Measurements from ENCODE around the gene HES7. TPM values are rescaled to one million over a fixed set of nuclear protein-coding genes. Genes with fewer than 3 reads are reported as not detected.

Gene HES7
- total RNA-seq, 1 experiment from 2014 or later = 3.1 TPM

GRCh38 chr17:8128125-8128784 lies 4.3 kb upstream of the HES7 start:
- no peaks in the 10 kb centered on the region for H3K36me3 Mint-ChIP-seq
- ATAC-seq (no peak), DNase-seq (ENCODE audit: low spot score) (no peak)
- H3K4me1 Mint-ChIP-seq = peaks cover 23% of the 10 kb centered on the region
- H3K4me3 Mint-ChIP-seq = no peak overlapping the region
- H3K27ac Mint-ChIP-seq = no peak overlapping the region
- TF ChIP-seq GTF2I (CRISPR knock-in tag; conservative IDR thresholded peaks at IDR 0.05) (no peak), ATF6 (CRISPR knock-in tag; IDR thresholded peaks at IDR 0.05) (no peak), NR1H2 (CRISPR knock-in tag; IDR thresholded peaks at IDR 0.05) (no peak), HMGA2 (CRISPR knock-in tag; IDR thresholded peaks at IDR 0.05) (no peak), EMX1 (CRISPR knock-in tag; IDR thresholded peaks at IDR 0.05) (no peak), NFYB (CRISPR knock-in tag; conservative IDR thresholded peaks at IDR 0.05; ENCODE audit: low read depth) (no peak), CBFB (CRISPR knock-in tag; IDR thresholded peaks at IDR 0.05; ENCODE audit: low read depth) (no peak), ARID4B (CRISPR knock-in tag; IDR thresholded peaks at IDR 0.05; ENCODE audit: borderline replicate concordance) (no peak), KAT7 (CRISPR knock-in tag; IDR thresholded peaks at IDR 0.05; ENCODE audit: borderline replicate concordance) (no peak), OVOL2 (CRISPR knock-in tag; IDR thresholded peaks at IDR 0.05; ENCODE audit: borderline replicate concordance) (no peak), NFE2L1 (CRISPR knock-in tag; IDR thresholded peaks at IDR 0.05) (no peak), ZNF121 (CRISPR knock-in tag; IDR thresholded peaks at IDR 0.05) (no peak), E2F4 (CRISPR knock-in tag; IDR thresholded peaks at IDR 0.05; ENCODE audit: borderline replicate concordance, low read depth) (no peak), IRF2 (CRISPR knock-in tag; IDR thresholded peaks at IDR 0.05; ENCODE audit: borderline replicate concordance, low read depth) (no peak), SOX15 (CRISPR knock-in tag; IDR thresholded peaks at IDR 0.05) (no peak), ZNF232 (CRISPR knock-in tag; IDR thresholded peaks at IDR 0.05) (no peak), ERG (CRISPR knock-in tag; IDR thresholded peaks at IDR 0.05) (no peak), AFF4 (CRISPR knock-in tag; IDR thresholded peaks at IDR 0.05; ENCODE audit: borderline replicate concordance) (no peak)
- TF ChIP-seq, protein P1, sequence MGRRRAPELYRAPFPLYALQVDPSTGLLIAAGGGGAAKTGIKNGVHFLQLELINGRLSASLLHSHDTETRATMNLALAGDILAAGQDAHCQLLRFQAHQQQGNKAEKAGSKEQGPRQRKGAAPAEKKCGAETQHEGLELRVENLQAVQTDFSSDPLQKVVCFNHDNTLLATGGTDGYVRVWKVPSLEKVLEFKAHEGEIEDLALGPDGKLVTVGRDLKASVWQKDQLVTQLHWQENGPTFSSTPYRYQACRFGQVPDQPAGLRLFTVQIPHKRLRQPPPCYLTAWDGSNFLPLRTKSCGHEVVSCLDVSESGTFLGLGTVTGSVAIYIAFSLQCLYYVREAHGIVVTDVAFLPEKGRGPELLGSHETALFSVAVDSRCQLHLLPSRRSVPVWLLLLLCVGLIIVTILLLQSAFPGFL (CRISPR knock-in tag; IDR thresholded peaks at IDR 0.05; ENCODE audit: borderline replicate concordance) = no peak
- ChIA-PET POLR2A (no interaction called here), CTCF (interaction anchor here (1.2 kb wide), 2 partner anchors 9 to 55 kb away, joined by 4 to 6 read pairs; no protein-coding TSS in a partner anchor)
- no peaks in the 10 kb centered on the region for H3K9me3 Mint-ChIP-seq
- peaks cover 68% of the 10 kb centered on the region for H3K27me3 Mint-ChIP-seq (ENCODE audit: low read depth)
